Heart left ventricle (tissue), 13 donors: ENCODE measurements around the gene ZBTB46.

Experiments
- CTCF ChIP-seq, 12 donors: fragments of 200-600 bp; sonication (generic) in 4 of 12; IDR thresholded peaks; one replicate each; pipeline versions ENCODE4 v1.5.0 to v1.8.0; 2018 to 2022; ENCODE audit warnings: antibody characterized with exemption in 12 of 12, mild to moderate bottlenecking in 5 of 12
- POLR2A ChIP-seq, 2 donors: fragments of 450-650 bp; IDR thresholded peaks; one replicate each; pipeline ENCODE4 v1.6.1; 2017; ENCODE audit warnings: antibody characterized with exemption in 2 of 2, mild to moderate bottlenecking in 2 of 2, moderate library complexity in 2 of 2
- donor health status: ischemic (EF 13 %, LVEDD 7.1; RV severe dilation, severe dysfunction).
- donor health status: DM: no; HTN: yes; CAD: no.
- donor health status: DM: no; HTN: no; CAD: no.
- donor health status: ischemic (EF 25% LVEDD 6.9; RV normal size, moderate dysfunction).
- donor health status: ischemic (EF 25% LVEDD 5.7; RV mildly dilated, moderate dysfunction).
- donor health status: ischemic (EF 35%, LVEDD 5.7; RV mildly dilated, moderate dysfunction).
- donor health status: nonischemic (EF 11% LVEDD 7.7; RV severe dilation, severe dysfunction).
- donor health status: DM: yes; HTN: yes; CAD: no.
- donor health status: PGD.
- donor health status: ischemic (EF 29% LVEDD 5.4; RV normal size, mild dysfunction).
- donor health status: nonischemic (EF 23%, LVEDD 6.1; RV moderate dilation, normal function).

- TF ChIP-seq CTCF (IDR thresholded peaks at IDR 0.05) (no peak), POLR2A (IDR thresholded peaks at IDR 0.05) (no peak)
These were observed 86.3 kb downstream of the ZBTB46 start for GRCh38 chr20:63744574-63745423.
